ENCODE measurements around the gene ERBB4. TPM values are rescaled to one million over a fixed set of nuclear protein-coding genes. Genes with fewer than 3 reads are reported as not detected.
"Not testable (repeated sequence)": the region's sequence is repeated elsewhere in the genome, so short reads cannot be mapped to it uniquely, and the experiment has no call there.

Gene ERBB4
- total RNA-seq, 4 donors from 2014 or later: 0.26 to 13.3 (median 2.4) TPM

GRCh38 chr2:212242724-212243123, 295.9 kb downstream of the ERBB4 start:
- Histone ChIP-seq H3K4me3 (no peak overlapping the region), H3K27me3 (no peaks in the 10 kb centered on the region), H3K9me3 (no peaks in the 10 kb centered on the region), H3K4me1 (no peaks in the 10 kb centered on the region), H3K36me3 (no peaks in the 10 kb centered on the region), H3K27ac (no peak overlapping the region)
- DNase-seq: no peak
- TF ChIP-seq POLR2A (IDR thresholded peaks at IDR 0.05) (no peak), CTCF (IDR thresholded peaks at IDR 0.05) (no peak)
- intact Hi-C loops (cut with DNase I; ENCODE audit: low total_unique reads): no loop called here

- H3K4me3 ChIP-seq; H3K9me3 ChIP-seq; H3K27ac ChIP-seq; H3K36me3 ChIP-seq; H3K4me1 ChIP-seq; intact Hi-C loops (cut with DNase I; ENCODE audit: low total_unique reads); DNase-seq; H3K27me3 ChIP-seq: not testable (repeated sequence)
Observed at GRCh38 chr2:212238152-212238551, 300.4 kb downstream of the ERBB4 start.

GRCh38 chr2:212237350-212238095, 301.1 kb downstream of the ERBB4 start:
- no peaks in the 10 kb centered on the region for H3K27me3 ChIP-seq
- no peaks in the 10 kb centered on the region for H3K9me3 ChIP-seq
- H3K27ac ChIP-seq: no peak overlapping the region
- H3K36me3 ChIP-seq: no peaks in the 10 kb centered on the region
- no peak for DNase-seq
- intact Hi-C loops (cut with DNase I; ENCODE audit: low total_unique reads): no loop called here
- TF ChIP-seq CTCF (IDR thresholded peaks at IDR 0.05) (no peak), POLR2A (IDR thresholded peaks at IDR 0.05) (no peak)
- no peak overlapping the region for H3K4me3 ChIP-seq
- no peaks in the 10 kb centered on the region for H3K4me1 ChIP-seq

GRCh38 chr2:212228743-212229171, 309.8 kb downstream of the ERBB4 start:
- peaks cover 0 to 3% of the 10 kb centered on the region in 2 donors for H3K27me3 ChIP-seq
- DNase-seq: no peak
- intact Hi-C loops (cut with DNase I; ENCODE audit: low total_unique reads): no loop called here

GRCh38 chr2:212227755-212228154, 310.8 kb downstream of the ERBB4 start:
- intact Hi-C loops (cut with DNase I; ENCODE audit: low total_unique reads): no loop called here
- DNase-seq: no peak
- Histone ChIP-seq H3K36me3 (no peaks in the 10 kb centered on the region), H3K4me1 (no peaks in the 10 kb centered on the region), H3K27me3 (peaks cover 0 to 3% of the 10 kb centered on the region in 2 donors), H3K4me3 (no peak overlapping the region), H3K9me3 (no peaks in the 10 kb centered on the region), H3K27ac (no peak overlapping the region)
- TF ChIP-seq POLR2A (IDR thresholded peaks at IDR 0.05) (no peak), CTCF (IDR thresholded peaks at IDR 0.05) (no peak)

More at GRCh38 chr2:212228743-212229171, 309.8 kb downstream of the ERBB4 start:
- Histone ChIP-seq H3K9me3 (no peaks in the 10 kb centered on the region), H3K4me1 (no peaks in the 10 kb centered on the region), H3K27ac (no peak overlapping the region), H3K36me3 (no peaks in the 10 kb centered on the region), H3K4me3 (no peak overlapping the region)
- no peak for TF ChIP-seq POLR2A (IDR thresholded peaks at IDR 0.05)
- TF ChIP-seq CTCF (IDR thresholded peaks at IDR 0.05): no peak

All from uterus (tissue), 4 donors.